HG02571 (cell line): ENCODE data around the gene RRAGB.
"Not testable (repeated sequence)": the region's sequence is repeated elsewhere in the genome, so short reads cannot be mapped to it uniquely, and the experiment has no call there.

ENCODE experiments used
- ATAC-seq: cut with Tn5 transposase; IDR thresholded peaks from one replicate; pipeline ENCODE4 v1.9.1; 2021; ENCODE audit warnings: mild to moderate bottlenecking, moderate library complexity; ENCODE audit not compliant: unreplicated experiment

RRAGB gene

DNA sequence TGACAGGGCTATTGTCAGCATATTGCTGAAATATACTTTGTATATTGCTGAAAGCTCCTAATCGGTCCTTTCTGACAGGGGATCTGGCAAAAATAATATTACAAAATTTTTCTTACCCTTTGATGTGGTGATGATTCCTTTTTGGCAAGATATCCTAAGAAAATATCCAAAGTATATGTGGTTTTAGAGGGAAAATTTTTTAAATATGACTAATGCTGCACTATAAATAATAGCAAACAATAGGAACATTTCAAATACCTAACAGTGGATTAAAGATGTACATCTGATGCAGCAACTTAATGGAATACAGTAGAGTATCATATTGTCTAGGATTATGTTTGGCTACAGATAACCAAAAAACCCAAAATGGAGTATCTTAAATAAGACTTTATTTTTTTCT is 49.6 kb downstream of the RRAGB start:
- ATAC-seq: no peak

DNA sequence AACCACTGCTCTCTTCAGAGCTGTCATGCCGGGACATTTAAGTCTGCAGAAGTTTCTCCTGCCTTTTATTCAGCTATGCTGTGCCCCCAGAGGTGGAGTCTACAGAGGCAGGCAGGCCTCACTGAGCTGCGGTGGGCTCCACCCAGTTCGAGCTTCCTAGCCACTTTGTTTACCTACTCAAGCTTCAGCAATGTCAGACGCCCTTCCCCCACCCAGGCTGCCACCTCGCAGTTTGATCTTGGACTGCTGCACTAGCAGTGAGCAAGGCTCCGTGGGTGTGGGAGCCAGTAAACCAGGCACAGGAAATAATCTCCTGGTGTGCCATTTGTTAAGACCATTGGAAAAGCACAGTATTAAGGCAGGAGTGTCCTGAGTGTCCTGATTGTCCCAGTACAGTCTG is 56.9 kb downstream of the RRAGB start:
- ATAC-seq: not testable (repeated sequence)

DNA sequence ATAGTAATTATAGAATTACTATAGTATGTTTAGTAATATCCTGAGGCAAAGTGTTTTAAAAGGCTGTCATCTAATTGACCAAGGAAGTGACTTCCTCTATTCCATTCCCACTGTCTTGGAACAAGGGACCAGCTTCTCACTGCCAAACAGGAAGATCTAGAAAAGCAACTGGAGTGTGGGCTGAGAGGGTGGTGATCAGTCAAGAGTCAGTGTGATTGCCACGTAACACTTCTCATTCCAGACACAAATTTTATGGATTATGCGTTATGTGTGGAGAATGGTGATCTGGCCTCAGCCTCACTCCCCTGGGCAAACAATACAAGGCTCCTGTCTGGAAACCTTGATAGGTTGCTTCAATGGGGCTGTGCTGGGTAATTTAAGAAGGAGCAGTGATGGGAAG is 60.0 kb downstream of the RRAGB start:
- ATAC-seq: no peak

DNA sequence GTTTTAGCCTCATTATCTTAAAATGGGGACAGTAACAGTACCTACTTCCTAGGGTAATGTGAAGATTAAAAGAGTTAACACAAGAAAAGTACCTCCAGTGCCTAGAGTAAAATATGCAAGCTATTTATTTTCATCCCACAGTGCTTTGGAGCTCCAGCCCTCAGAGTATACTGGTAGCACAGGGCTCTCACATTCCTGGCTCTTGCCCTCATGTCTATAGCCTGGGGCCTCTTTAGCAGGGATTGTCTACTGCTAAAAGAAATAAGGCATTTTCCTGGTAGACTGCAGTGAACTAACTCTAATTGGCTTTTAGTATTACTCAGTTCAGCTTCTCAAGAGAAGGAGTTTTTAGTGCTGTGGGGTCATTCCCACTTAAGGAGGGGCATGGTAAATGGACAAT is 60.8 kb downstream of the RRAGB start:
- ATAC-seq: no peak

DNA sequence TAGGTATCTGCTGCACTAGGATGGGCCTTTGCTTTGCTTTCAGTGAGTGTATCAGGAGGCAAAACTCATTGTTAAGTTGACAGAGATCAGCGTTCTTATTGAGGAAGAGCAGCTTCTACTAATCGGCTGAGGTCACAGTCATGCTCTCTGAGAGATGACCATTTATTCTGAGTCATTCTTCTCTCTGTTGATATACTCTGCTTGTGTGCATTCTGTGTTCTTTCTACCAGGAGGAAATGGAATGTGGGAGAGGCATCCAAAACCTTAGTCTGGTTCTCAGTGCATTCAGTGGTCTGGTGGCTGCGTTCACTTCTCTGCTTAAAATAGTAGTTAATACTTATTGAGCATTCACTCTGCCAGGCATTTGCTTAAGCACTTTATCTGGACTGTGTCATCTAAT is 66.2 kb downstream of the RRAGB start:
- ATAC-seq: no peak

DNA sequence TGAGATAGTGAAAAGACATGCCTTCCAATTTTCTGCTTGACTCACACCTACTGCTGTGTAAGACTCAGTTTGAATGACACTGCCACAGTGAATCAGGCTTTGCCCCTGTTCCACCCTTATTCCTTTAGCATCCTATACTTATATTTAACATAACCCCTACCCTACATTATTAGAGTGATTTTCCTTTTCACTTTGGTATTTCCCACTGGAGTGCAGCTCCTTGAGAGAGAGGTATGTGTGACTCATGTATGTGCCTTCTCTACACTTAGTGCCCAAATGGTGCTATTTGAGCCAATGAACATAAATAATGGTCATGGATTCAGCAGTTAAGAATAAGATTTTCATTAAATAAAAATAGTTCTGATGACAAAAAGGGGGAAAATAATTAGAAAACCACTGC is 69.5 kb downstream of the RRAGB start:
- no peak for ATAC-seq

DNA sequence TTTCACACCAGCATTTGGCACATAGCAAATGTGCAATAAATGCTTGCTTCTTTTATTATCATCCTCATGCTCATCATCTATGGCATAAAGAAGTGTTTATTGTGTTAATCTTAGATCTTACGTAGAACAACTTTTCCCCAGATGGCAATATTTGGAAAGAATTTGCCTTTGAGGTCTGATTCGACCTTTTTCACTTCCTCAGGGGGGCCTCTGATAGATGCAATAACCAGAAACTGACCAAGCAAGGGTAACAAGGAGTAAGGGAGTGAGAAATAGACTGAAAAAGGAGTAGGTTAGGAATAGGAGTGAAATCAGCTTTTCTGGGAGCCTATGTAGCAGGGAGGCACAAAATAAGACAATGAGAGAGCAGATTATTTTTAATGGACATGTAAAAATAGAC is 70.2 kb downstream of the RRAGB start:
- no peak for ATAC-seq

DNA sequence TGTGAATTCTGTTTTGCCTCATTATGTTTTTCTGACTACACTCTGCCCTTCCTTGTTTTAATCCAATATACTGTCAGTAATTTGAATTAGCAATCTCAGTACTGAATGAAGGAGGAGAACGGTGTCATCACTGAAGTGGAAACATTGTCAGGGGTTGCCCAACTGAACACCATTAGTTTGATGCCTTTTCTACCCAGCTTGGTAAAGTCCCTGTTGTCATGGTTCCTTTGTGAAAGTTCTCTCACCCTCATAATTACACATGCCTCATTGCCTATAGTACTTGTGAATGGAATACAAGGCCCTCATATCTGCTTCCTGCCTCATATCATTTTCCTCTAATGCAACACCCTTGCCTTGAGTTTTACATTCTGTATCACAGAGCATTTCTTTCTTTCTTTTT is 76.9 kb downstream of the RRAGB start:
- ATAC-seq: peak; percentile 90

DNA sequence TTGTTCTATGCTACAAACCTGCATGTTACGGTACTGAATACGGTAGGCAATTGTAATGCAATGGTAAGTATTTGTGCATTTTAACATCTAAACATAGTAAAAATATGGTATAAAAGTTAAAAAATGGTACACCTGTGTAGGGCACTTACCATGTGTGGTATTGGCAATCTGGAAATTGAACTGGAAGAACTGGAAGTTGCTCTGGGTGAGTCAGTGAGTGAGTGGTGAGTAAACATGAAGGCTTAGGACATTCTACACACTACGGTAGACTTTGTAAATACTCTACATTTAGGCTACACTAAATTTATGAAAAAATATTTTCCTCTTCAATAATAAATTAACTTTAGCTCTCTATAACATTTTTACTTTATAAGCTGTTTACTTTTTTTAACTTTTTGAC is 78.9 kb downstream of the RRAGB start:
- no peak for ATAC-seq

DNA sequence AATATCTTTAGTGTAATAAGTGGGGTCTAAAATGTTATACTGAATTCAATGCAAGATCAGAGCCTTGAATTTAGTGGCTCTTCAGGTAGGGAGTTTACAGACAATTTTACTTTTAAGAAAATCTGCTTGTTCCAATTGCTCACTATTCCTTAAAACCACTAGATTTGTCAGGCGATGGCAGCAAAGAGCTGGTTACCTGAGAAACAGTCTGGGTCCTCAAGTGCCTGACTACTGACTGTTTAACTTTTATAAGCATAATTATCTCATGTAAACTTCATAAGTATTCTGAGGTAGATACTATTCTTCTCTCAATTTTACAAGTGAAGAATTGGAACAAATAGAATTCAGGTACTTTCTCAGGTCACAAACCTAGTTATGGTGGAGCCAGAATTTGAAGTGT is 84.3 kb downstream of the RRAGB start:
- ATAC-seq: no peak
